B cell (primary cell): Measurements from ENCODE around the gene AMELX. TPM values are rescaled to one million over a fixed set of nuclear protein-coding genes. Genes with fewer than 3 reads are reported as not detected.

Experiments
- ATAC-seq: fragments of 200-7000 bp; cut with Tn5 transposase; one replicate; pipeline ENCODE4 v1.10.0; 2021; ENCODE audit warnings: low read depth, mild to moderate bottlenecking, moderate number of reproducible peaks, moderate library complexity
- CTCF ChIA-PET: fragments of 350-600 bp; sonication (Branson Sonifier 250); formaldehyde crosslinking; loops from one replicate; lab custom pipeline; 2021; ENCODE audit warnings: antibody characterized with exemption, inconsistent platforms; lab: Charles Lee
- POLR2A ChIA-PET: fragments of 350-600 bp; sonication (Branson Sonifier 250); formaldehyde crosslinking; loops from one replicate; lab custom pipeline; 2021; ENCODE audit warnings: antibody characterized with exemption; lab: Charles Lee
- DNase-seq: peaks from one replicate; pipeline ENCODE4 v3.0.0; 2013
- H2AFZ ChIP-seq: 2 replicates; pipeline ENCODE4 v1.6.1; 2012; ENCODE audit warnings: mild to moderate bottlenecking, low read depth, low read length; ENCODE audit not compliant: insufficient read depth, poor library complexity, severe bottlenecking
- H3K27ac ChIP-seq, 2 donors: 1 replicate in 1 of 2; 2 replicates in 1 of 2; pipeline ENCODE4 v1.5.1; 2012 to 2013; ENCODE audit warnings: low read length in 2 of 2, mild to moderate bottlenecking in 2 of 2, moderate library complexity in 1 of 2
- H3K27me3 ChIP-seq, 4 experiments: fragments of 200-600 bp in 1 of 4; sonication (generic) in 1 of 4; replicated peaks in 1 of 4; 1 replicate in 2 of 4; 2 replicates in 2 of 4; pipeline versions ENCODE4 v1.6.1 to v1.7.0; 2013 to 2016; ENCODE audit warnings: low read length in 3 of 4, mild to moderate bottlenecking in 2 of 4, mixed read lengths in 1 of 4, moderate library complexity in 1 of 4; ENCODE audit not compliant: insufficient read depth in 4 of 4, control insufficient read depth in 3 of 4; ENCODE audit errors: control extremely low read depth in 1 of 4
- H3K36me3 ChIP-seq, 2 experiments: replicated peaks in 1 of 2; 1 replicate in 1 of 2; 2 replicates in 1 of 2; pipeline versions ENCODE4 v1.6.1 to v1.7.1; 2013; ENCODE audit warnings: low read length in 1 of 2; ENCODE audit not compliant: insufficient read depth in 2 of 2, control insufficient read depth in 1 of 2; ENCODE audit errors: control extremely low read depth in 1 of 2, extremely low read depth in 1 of 2
- H3K4me1 ChIP-seq, 2 donors: fragments of 200-600 bp in 1 of 2; sonication (generic) in 1 of 2; 1 replicate in 1 of 2; 2 replicates in 1 of 2; pipeline versions ENCODE4 v1.5.1 to v1.6.1; 2013 to 2017; ENCODE audit warnings: low read length in 2 of 2; ENCODE audit not compliant: control insufficient read depth in 2 of 2, insufficient read depth in 2 of 2
- H3K4me2 ChIP-seq: replicated peaks from 2 replicates; pipeline ENCODE3; 2012; ENCODE audit warnings: mild to moderate bottlenecking, low read depth, low read length; ENCODE audit not compliant: poor library complexity, severe bottlenecking
- H3K4me3 ChIP-seq, 5 experiments: fragments of 200-600 bp in 1 of 5; sonication (generic) in 1 of 5; 1 replicate in 3 of 5; 2 replicates in 2 of 5; pipeline versions ENCODE4 v1.5.1 to v1.7.0; 2011 to 2016; ENCODE audit warnings: low read length in 4 of 5, mild to moderate bottlenecking in 4 of 5, low read depth in 2 of 5, control low read depth in 1 of 5, moderate library complexity in 1 of 5; ENCODE audit not compliant: insufficient read depth in 1 of 5; ENCODE audit errors: control extremely low read depth in 1 of 5, extremely low read depth in 1 of 5
- H3K79me2 ChIP-seq: fragments of 200-600 bp; sonication (generic); one replicate; pipeline ENCODE4 v1.6.0; 2016; ENCODE audit warnings: low read length; ENCODE audit not compliant: control insufficient read depth, insufficient read depth
- H3K9ac ChIP-seq: fragments of 200-600 bp; sonication (generic); 2 replicates; pipeline ENCODE4 v1.6.1; 2017; ENCODE audit warnings: mild to moderate bottlenecking, low read length, moderate library complexity
- H3K9me3 ChIP-seq, 3 donors: one replicate each; pipeline versions ENCODE4 v1.6.1 to v1.7.1; 2013; ENCODE audit warnings: low read length in 2 of 3; ENCODE audit not compliant: control insufficient read depth in 2 of 3, insufficient read depth in 1 of 3; ENCODE audit errors: control extremely low read depth in 1 of 3
- H4K20me1 ChIP-seq: 2 replicates; pipeline ENCODE4 v1.6.0; 2012; ENCODE audit warnings: mild to moderate bottlenecking, low read length; ENCODE audit not compliant: insufficient read depth, control insufficient read depth, poor library complexity, severe bottlenecking
- H3K27ac Mint-ChIP-seq: one replicate; pipeline ENCODE4 v1.8.0; 2021; ENCODE audit warnings: mixed read lengths
- H3K27me3 Mint-ChIP-seq: one replicate; pipeline ENCODE4 v1.8.0; 2021; ENCODE audit warnings: mixed read lengths
- H3K4me1 Mint-ChIP-seq: one replicate; pipeline ENCODE4 v1.8.0; 2021; ENCODE audit warnings: mixed read lengths
- H3K4me3 Mint-ChIP-seq: one replicate; pipeline ENCODE4 v1.8.0; 2021; ENCODE audit warnings: mixed read lengths
- H3K9me3 Mint-ChIP-seq: one replicate; pipeline ENCODE4 v1.8.0; 2022; ENCODE audit warnings: mixed read lengths; ENCODE audit not compliant: insufficient read depth
- EZH2 ChIP-seq: IDR thresholded peaks from 2 replicates; pipeline ENCODE4 v1.6.1; 2012; ENCODE audit warnings: borderline replicate concordance, low read depth, mild to moderate bottlenecking, moderate library complexity, low read length; ENCODE audit not compliant: insufficient read depth, poor library complexity, severe bottlenecking
- WGBS: methylation state at CpG from one replicate; pipeline ENCODE4 v1.1.5; 2013; ENCODE audit warnings: missing lambda C conversion rate; ENCODE audit not compliant: insufficient coverage; 5-methylcytosine and 5-hydroxymethylcytosine counted together
- intact Hi-C: fragments of 100-400 bp; cut with micrococcal nuclease; formaldehyde crosslinking; loops from one replicate; pipeline ENCODE4 v1.10.0; 2022
- polyA plus RNA-seq: library from polyadenylated mRNA; depleted of rRNA; stranded (reverse); fragments of >200 nt; gene quantifications from 2 replicates; pipeline ENCODE4 v1.2.3, GENCODE V29; 2012
- total RNA-seq, 2 donors: library from RNA; stranded (reverse); fragments of 120-200 nt in 1 of 2; gene quantifications; 1 replicate in 1 of 2; 2 replicates in 1 of 2; pipeline versions ENCODE4 v1.2.3 to v1.2.4, GENCODE V29; 2013 to 2022
- TF ChIP-seq, protein P1 (sequence below): fragments of 200-600 bp; IDR thresholded peaks from one replicate; pipeline ENCODE4 v1.8.0; 2022; ENCODE audit warnings: antibody characterized with exemption, mild to moderate bottlenecking

The AMELX gene
- total and polyA plus RNA-seq, 2 donors (not counting 1 experiment from before 2014, with no cell fraction given), result not detected

DNA sequence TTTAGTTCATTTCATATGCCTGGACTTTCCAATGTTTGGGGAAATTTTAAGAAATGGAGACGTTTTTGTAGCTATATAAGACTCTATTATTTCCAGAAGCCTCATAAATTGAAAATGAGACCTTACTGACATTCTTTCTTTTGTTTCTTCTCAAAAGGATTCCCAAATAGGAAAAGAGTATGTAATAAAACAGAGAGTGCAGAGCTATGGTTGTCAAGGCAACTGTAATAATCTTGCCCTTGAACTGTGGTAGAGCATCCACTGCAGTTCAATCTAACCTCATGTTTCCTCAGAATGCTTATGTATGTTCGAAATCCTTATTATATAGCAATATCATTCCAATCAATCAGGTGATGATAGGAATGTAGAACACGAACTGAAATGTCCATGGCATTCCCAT lies 54.1 kb downstream of the AMELX start:
- H3K4me3 ChIP-seq, result no peak overlapping the region
- WGBS, result no CpG with 5 or more reads among the region's 3 CpGs
- Mint-ChIP-seq H3K27ac (no peak overlapping the region), H3K4me3 (no peak overlapping the region), H3K9me3 (no peaks in the 10 kb centered on the region), H3K4me1 (peaks cover 39% of the 10 kb centered on the region), H3K27me3 (no peaks in the 10 kb centered on the region)
- intact Hi-C loops, result no loop called here
- peaks cover 28 to 33% of the 10 kb centered on the region in 2 donors for H3K4me1 ChIP-seq
- POLR2A ChIA-PET, result no interaction called here
- H3K9ac ChIP-seq, result no peak overlapping the region
- H3K36me3 ChIP-seq, result no peaks in the 10 kb centered on the region
- CTCF ChIA-PET, result no interaction called here
- TF ChIP-seq EZH2, result no peak
- TF ChIP-seq, protein P1, sequence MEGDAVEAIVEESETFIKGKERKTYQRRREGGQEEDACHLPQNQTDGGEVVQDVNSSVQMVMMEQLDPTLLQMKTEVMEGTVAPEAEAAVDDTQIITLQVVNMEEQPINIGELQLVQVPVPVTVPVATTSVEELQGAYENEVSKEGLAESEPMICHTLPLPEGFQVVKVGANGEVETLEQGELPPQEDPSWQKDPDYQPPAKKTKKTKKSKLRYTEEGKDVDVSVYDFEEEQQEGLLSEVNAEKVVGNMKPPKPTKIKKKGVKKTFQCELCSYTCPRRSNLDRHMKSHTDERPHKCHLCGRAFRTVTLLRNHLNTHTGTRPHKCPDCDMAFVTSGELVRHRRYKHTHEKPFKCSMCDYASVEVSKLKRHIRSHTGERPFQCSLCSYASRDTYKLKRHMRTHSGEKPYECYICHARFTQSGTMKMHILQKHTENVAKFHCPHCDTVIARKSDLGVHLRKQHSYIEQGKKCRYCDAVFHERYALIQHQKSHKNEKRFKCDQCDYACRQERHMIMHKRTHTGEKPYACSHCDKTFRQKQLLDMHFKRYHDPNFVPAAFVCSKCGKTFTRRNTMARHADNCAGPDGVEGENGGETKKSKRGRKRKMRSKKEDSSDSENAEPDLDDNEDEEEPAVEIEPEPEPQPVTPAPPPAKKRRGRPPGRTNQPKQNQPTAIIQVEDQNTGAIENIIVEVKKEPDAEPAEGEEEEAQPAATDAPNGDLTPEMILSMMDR, result no peak
- peaks cover 0 to 6% (median 0%) of the 10 kb centered on the region in 3 donors for H3K9me3 ChIP-seq
- no peaks in the 10 kb centered on the region for H3K79me2 ChIP-seq
- no peak for ATAC-seq
- H4K20me1 ChIP-seq, result no peaks in the 10 kb centered on the region
- no peak overlapping the region for H3K27ac ChIP-seq
- no peak overlapping the region for H3K4me2 ChIP-seq
- no peaks in the 10 kb centered on the region for H3K27me3 ChIP-seq
- DNase-seq, result no peak
- H2AFZ ChIP-seq, result no peak overlapping the region

DNA sequence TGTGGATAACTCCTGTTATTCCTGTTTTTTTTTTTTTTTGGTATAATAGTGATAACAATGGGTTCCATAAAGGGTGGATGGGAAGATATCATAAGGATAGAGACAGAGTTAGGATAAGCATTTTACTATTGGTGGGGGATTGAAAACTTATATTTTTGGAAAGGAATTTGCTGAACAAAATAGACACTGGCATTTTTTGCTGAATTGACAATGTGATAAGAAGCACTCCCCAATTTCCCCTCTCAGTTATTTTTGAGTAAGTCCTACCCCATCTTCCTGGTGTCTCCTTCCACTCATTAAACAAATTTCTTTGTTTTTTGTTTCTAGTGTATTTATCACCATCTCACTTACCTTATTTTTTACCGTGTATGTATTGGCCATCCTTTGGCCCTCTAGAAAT lies 55.8 kb downstream of the AMELX start:
- Histone ChIP-seq H4K20me1 (no peaks in the 10 kb centered on the region), H3K4me2 (no peak overlapping the region), H3K9ac (no peak overlapping the region), H3K4me3 (no peak overlapping the region), H3K79me2 (no peaks in the 10 kb centered on the region), H3K36me3 (no peaks in the 10 kb centered on the region), H3K4me1 (peaks cover 25 to 27% of the 10 kb centered on the region in 2 donors), H2AFZ (no peak overlapping the region), H3K9me3 (peaks cover 0 to 6% (median 0%) of the 10 kb centered on the region in 3 donors), H3K27me3 (no peaks in the 10 kb centered on the region), H3K27ac (no peak overlapping the region)
- WGBS, result no CpG with 5 or more reads among the region's 1 CpG
- ATAC-seq (no peak), DNase-seq (no peak)
- ChIA-PET POLR2A (no interaction called here), CTCF (interaction anchor here (1.2 kb wide), 1 partner anchor 9 kb away, joined by 3 read pairs; no protein-coding TSS in a partner anchor)
- intact Hi-C loops, result no loop called here
- H3K4me1 Mint-ChIP-seq, result peaks cover 36% of the 10 kb centered on the region
- no peak for TF ChIP-seq EZH2
- TF ChIP-seq, protein P1, result no peak
- no peaks in the 10 kb centered on the region for H3K27me3 Mint-ChIP-seq
- H3K9me3 Mint-ChIP-seq, result no peaks in the 10 kb centered on the region
- H3K27ac Mint-ChIP-seq, result no peak overlapping the region
- H3K4me3 Mint-ChIP-seq, result no peak overlapping the region
